Thymus (tissue), 14 donors: ENCODE measurements around the gene ODF2. TPM values are rescaled to one million over a fixed set of nuclear protein-coding genes. Genes with fewer than 3 reads are reported as not detected.
A peak's percentile ranks its signal among the peaks of the same experiment; 100 is the strongest.

ENCODE experiments used
- DNase-seq, 9 donors: peaks; one replicate each; pipeline ENCODE4 v3.0.0-alpha.2; 2013; ENCODE audit warnings: low spot score in 9 of 9, low read depth in 6 of 9, missing footprints in 1 of 9
- H3K27ac ChIP-seq, 2 donors: one replicate each; pipeline ENCODE4 v1.5.1; 2013; ENCODE audit warnings: control low read depth in 1 of 2, low read depth in 1 of 2, low read length in 1 of 2, mild to moderate bottlenecking in 1 of 2, moderate library complexity in 1 of 2
- H3K27me3 ChIP-seq, 2 donors: one replicate each; pipeline ENCODE4 v1.5.1; 2013; ENCODE audit warnings: low read length in 1 of 2; ENCODE audit not compliant: control insufficient read depth in 2 of 2, insufficient read depth in 1 of 2
- H3K36me3 ChIP-seq, 2 donors: one replicate each; pipeline ENCODE4 v1.5.1; 2013; ENCODE audit warnings: low read length in 1 of 2, mild to moderate bottlenecking in 1 of 2, moderate library complexity in 1 of 2; ENCODE audit not compliant: control insufficient read depth in 2 of 2, insufficient read depth in 2 of 2
- H3K4me1 ChIP-seq, 2 donors: one replicate each; pipeline ENCODE4 v1.5.1; 2013; ENCODE audit warnings: low read length in 2 of 2; ENCODE audit not compliant: control insufficient read depth in 2 of 2, insufficient read depth in 2 of 2
- H3K4me3 ChIP-seq, 2 donors: one replicate each; pipeline ENCODE4 v1.5.1; 2013; ENCODE audit warnings: low read length in 2 of 2, control low read depth in 1 of 2, mild to moderate bottlenecking in 1 of 2
- H3K9me3 ChIP-seq, 2 donors: one replicate each; pipeline ENCODE4 v1.5.1; 2013; ENCODE audit warnings: low read length in 1 of 2, mild to moderate bottlenecking in 1 of 2; ENCODE audit not compliant: control insufficient read depth in 2 of 2, insufficient read depth in 1 of 2
- WGBS: extraction: QIAGEN DNeasy Blood & Tissue Kit; methylation state at CpG from one replicate; pipeline ENCODE4 v1.1.7; 2013; 5-methylcytosine and 5-hydroxymethylcytosine counted together
- long read RNA-seq, 10 donors: transcript quantifications; one replicate each; lab custom pipeline, GENCODE V29; 2026
- polyA plus RNA-seq: library from polyadenylated mRNA; stranded (reverse); fragments of 200-250 nt; gene quantifications from one replicate; pipeline ENCODE4 v1.2.3, GENCODE V29; 2013
- total RNA-seq: library from RNA; stranded (reverse); fragments of 120-200 nt; gene quantifications from one replicate; pipeline ENCODE4 v1.2.4, GENCODE V29; 2013
- donor health status: healthy.

ODF2 gene
- total RNA-seq (34.4 TPM), polyA plus RNA-seq (22.7 TPM)
- long read RNA-seq, donor 1, partial matches to known transcripts, result 0 of 1 reads
- long read RNA-seq, donor 1, other reads (novel, unspliced or antisense), result 0 of 1 reads
- long read RNA-seq, donor 2, result 0 reads
- long read RNA-seq, donor 3, partial matches to known transcripts, result 0 of 5 reads
- long read RNA-seq, donor 3, other reads (novel, unspliced or antisense), result 0 of 5 reads
- long read RNA-seq, donor 4, partial matches to known transcripts, result 0 of 2 reads
- long read RNA-seq, donor 4, other reads (novel, unspliced or antisense), result 0 of 2 reads
- long read RNA-seq, donor 5, partial matches to known transcripts, result 0 of 6 reads
- long read RNA-seq, donor 5, other reads (novel, unspliced or antisense), result 0 of 6 reads
- long read RNA-seq, donor 6, partial matches to known transcripts, result 0 of 6 reads
- long read RNA-seq, donor 6, other reads (novel, unspliced or antisense), result 0 of 6 reads
- long read RNA-seq, donor 7, partial matches to known transcripts, result 0 of 2 reads
- long read RNA-seq, donor 7, other reads (novel, unspliced or antisense), result 0 of 2 reads
- long read RNA-seq, donor 8, partial matches to known transcripts, result 5 of 7 reads
- long read RNA-seq, donor 8, other reads (novel, unspliced or antisense), result 0 of 7 reads
- long read RNA-seq, donor 9, partial matches to known transcripts, result 0 of 2 reads
- long read RNA-seq, donor 9, other reads (novel, unspliced or antisense), result 0 of 2 reads
- long read RNA-seq, donor 10, partial matches to known transcripts, result 5 of 8 reads
- long read RNA-seq, donor 10, other reads (novel, unspliced or antisense), result 0 of 8 reads

GRCh38 chr9:128455849-128456612 lies at the start of gene ODF2:
ODF2 (plus strand) TSS chr9:128456006; CDS start chr9:128456092, 86 bp downstream.
- H3K27ac ChIP-seq, result peak within 1 kb of the TSS; percentile 87 to 92
- DNase-seq, result peak; percentile 90 to 98 (median 97)
- WGBS, result under 1% methylated on average over 82 of the region's 82 CpGs

GRCh38 chr9:128406848-128407391 lies 48.9 kb upstream of the ODF2 start:
- Histone ChIP-seq H3K9me3 (no peaks in the 10 kb centered on the region), H3K4me1 (no peaks in the 10 kb centered on the region), H3K27me3 (peaks cover 23 to 77% of the 10 kb centered on the region in 2 donors), H3K27ac (no peak overlapping the region), H3K4me3 (no peak overlapping the region), H3K36me3 (no peaks in the 10 kb centered on the region)
- 81% methylated on average over 9 of the region's 9 CpGs for WGBS
- no peak for DNase-seq

More at GRCh38 chr9:128455849-128456612, at the start of gene ODF2:
- H3K4me1 ChIP-seq, result peaks cover 10 to 14% of the 10 kb centered on the region in 2 donors
- H3K36me3 ChIP-seq, result peaks cover 16 to 22% of the 10 kb centered on the region in 2 donors
- peaks cover 0 to 4% of the 10 kb centered on the region in 2 donors for H3K9me3 ChIP-seq
- H3K4me3 ChIP-seq, result peak within 1 kb of the TSS; percentile 73 to 90
- peaks cover 0 to 6% of the 10 kb centered on the region in 2 donors for H3K27me3 ChIP-seq

- no peak for DNase-seq
- 32% methylated on average over 26 of the region's 26 CpGs for WGBS
Observed at GRCh38 chr9:128408963-128409431, 46.8 kb upstream of the ODF2 start.

GRCh38 chr9:128409450-128409849 lies 46.4 kb upstream of the ODF2 start:
- 62% methylated on average over 8 of the region's 8 CpGs for WGBS
- peaks cover 0 to 4% of the 10 kb centered on the region in 2 donors for H3K9me3 ChIP-seq
- no peak for DNase-seq
- H3K36me3 ChIP-seq, result no peaks in the 10 kb centered on the region
- H3K27me3 ChIP-seq, result peaks cover 25 to 91% of the 10 kb centered on the region in 2 donors
- H3K4me1 ChIP-seq, result no peaks in the 10 kb centered on the region
- no peak overlapping the region for H3K27ac ChIP-seq
- no peak overlapping the region for H3K4me3 ChIP-seq

More at GRCh38 chr9:128408963-128409431, 46.8 kb upstream of the ODF2 start:
- H3K27ac ChIP-seq, result no peak overlapping the region
- H3K4me3 ChIP-seq, result no peak overlapping the region
- peaks cover 0 to 4% of the 10 kb centered on the region in 2 donors for H3K9me3 ChIP-seq
- H3K4me1 ChIP-seq, result no peaks in the 10 kb centered on the region
- H3K36me3 ChIP-seq, result no peaks in the 10 kb centered on the region
- H3K27me3 ChIP-seq, result peaks cover 25 to 90% of the 10 kb centered on the region in 2 donors

GRCh38 chr9:128409978-128410377 lies 45.8 kb upstream of the ODF2 start:
- WGBS, result 44% methylated on average over 6 of the region's 6 CpGs
- Histone ChIP-seq H3K27ac (no peak overlapping the region), H3K4me1 (no peaks in the 10 kb centered on the region), H3K36me3 (no peaks in the 10 kb centered on the region), H3K4me3 (no peak overlapping the region), H3K9me3 (peaks cover 0 to 4% of the 10 kb centered on the region in 2 donors), H3K27me3 (peaks cover 25 to 93% of the 10 kb centered on the region in 2 donors)
- DNase-seq, result no peak

- no peaks in the 10 kb centered on the region for H3K36me3 ChIP-seq
- H3K27me3 ChIP-seq, result peaks cover 24 to 91% of the 10 kb centered on the region in 2 donors
- DNase-seq, result no peak
Observed at GRCh38 chr9:128411364-128412119, 44.3 kb upstream of the ODF2 start.

GRCh38 chr9:128412120-128412790 lies 43.6 kb upstream of the ODF2 start:
- DNase-seq, result peak in 4 of 9 donors; percentile 6 to 52 (median 31)

More at GRCh38 chr9:128411364-128412119, 44.3 kb upstream of the ODF2 start:
- Histone ChIP-seq H3K4me1 (no peaks in the 10 kb centered on the region), H3K9me3 (peaks cover 0 to 4% of the 10 kb centered on the region in 2 donors), H3K27ac (no peak overlapping the region), H3K4me3 (no peak overlapping the region)
- 67% methylated on average over 11 of the region's 11 CpGs for WGBS

More at GRCh38 chr9:128412120-128412790, 43.6 kb upstream of the ODF2 start:
- Histone ChIP-seq H3K27me3 (peaks cover 23 to 91% of the 10 kb centered on the region in 2 donors), H3K9me3 (peaks cover 0 to 4% of the 10 kb centered on the region in 2 donors), H3K4me1 (no peaks in the 10 kb centered on the region), H3K4me3 (no peak overlapping the region), H3K36me3 (no peaks in the 10 kb centered on the region), H3K27ac (no peak overlapping the region)
- 16% methylated on average over 13 of the region's 13 CpGs for WGBS
